HFFc6 (cell line): ENCODE data around the gene CYP4V2. TPM values are rescaled to one million over a fixed set of nuclear protein-coding genes. Genes with fewer than 3 reads are reported as not detected.

Experiments used
- DNase-seq: peaks from one replicate; pipeline ENCODE4 v3.0.0-alpha.2; 2018
- H3K27ac Mint-ChIP-seq: 2 replicates; pipeline ENCODE4 v1.8.0; 2020; ENCODE audit warnings: mild to moderate bottlenecking, mixed read lengths
- H3K27me3 Mint-ChIP-seq: 2 replicates; pipeline ENCODE4 v1.8.0; 2021; ENCODE audit warnings: mild to moderate bottlenecking, moderate library complexity, mixed read lengths; ENCODE audit not compliant: insufficient read depth
- H3K36me3 Mint-ChIP-seq: 2 replicates; pipeline ENCODE4 v1.8.0; 2021; ENCODE audit warnings: low read depth, mixed read lengths
- H3K4me1 Mint-ChIP-seq: 2 replicates; pipeline ENCODE4 v1.8.0; 2020; ENCODE audit warnings: low read depth, mixed read lengths
- H3K4me3 Mint-ChIP-seq: 2 replicates; pipeline ENCODE4 v1.8.0; 2020; ENCODE audit warnings: mild to moderate bottlenecking, moderate library complexity, mixed read lengths
- H3K9me3 Mint-ChIP-seq: 2 replicates; pipeline ENCODE4 v1.8.0; 2020; ENCODE audit warnings: mild to moderate bottlenecking, mixed read lengths
- total RNA-seq, 6 experiments: library from RNA; stranded (reverse); fragmentation: NEBNext Ultra II Directional; extraction: Animal tissue kit (Norgen Biotek cat#: 25700); gene quantifications; 2 replicates in 1 of 6; 3 replicates in 5 of 6; pipeline ENCODE4 v1.2.3, GENCODE V29; 2021
- TF ChIP-seq, protein P1 (sequence below): fragments of 200-600 bp; sonication (generic); IDR thresholded peaks from 2 replicates; pipeline ENCODE4 v1.5.0; 2021; ENCODE audit warnings: antibody characterized with exemption, mild to moderate bottlenecking

The CYP4V2 gene
- total RNA-seq, 6 experiments from 2014 or later: 4.8 to 8.4 (median 6.1) TPM

DNA sequence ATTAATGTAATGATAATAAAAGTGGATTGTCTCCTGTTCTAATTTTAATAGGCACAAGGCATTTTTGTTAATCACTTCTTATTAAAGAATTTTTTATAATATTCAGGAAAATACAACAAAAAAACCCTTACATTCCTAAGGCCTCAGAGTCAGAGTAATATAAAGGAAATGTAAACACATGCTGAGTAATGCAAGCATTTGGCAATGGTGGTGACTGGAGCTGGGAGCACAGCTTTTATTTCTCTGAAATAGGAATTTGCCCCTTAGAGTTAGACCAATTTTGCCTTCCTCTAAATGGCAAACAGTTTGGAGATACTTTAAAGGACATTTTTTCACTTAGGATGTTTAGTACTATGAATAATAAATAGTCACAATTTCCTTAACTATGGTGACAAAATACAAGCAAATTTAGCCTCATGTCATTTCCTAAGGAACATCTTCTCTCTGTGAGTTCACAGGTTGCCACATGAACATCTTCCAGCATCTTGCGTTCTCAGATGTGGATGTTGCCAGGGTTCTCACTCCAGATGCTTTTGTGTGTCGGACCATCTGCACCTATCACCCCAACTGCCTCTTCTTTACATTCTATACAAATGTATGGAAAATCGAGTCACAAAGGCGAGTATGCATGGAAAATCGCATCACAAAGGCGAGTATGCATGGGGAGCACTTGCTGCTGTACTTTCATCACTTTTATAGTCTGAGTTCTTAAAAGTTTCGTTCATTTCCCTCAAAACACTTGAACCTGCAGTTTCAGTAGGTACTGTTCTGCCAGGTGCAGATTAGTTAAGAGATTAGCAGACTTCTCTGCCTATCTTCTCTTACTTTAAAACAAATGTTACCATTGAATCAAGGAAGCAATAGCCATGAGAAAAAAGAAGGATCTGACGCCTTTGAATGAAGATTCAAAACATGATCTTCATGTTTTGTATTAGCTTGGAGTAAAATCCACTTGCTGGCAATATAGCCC, 58.7 kb downstream of the CYP4V2 start:
- Mint-ChIP-seq H3K36me3 (no peaks in the 10 kb centered on the region), H3K9me3 (no peaks in the 10 kb centered on the region; the same call in 1 of the 2 replicates), H3K4me3 (no peak overlapping the region), H3K27me3 (peaks cover 8% of the 10 kb centered on the region), H3K27ac (no peak overlapping the region), H3K4me1 (peaks cover 6% of the 10 kb centered on the region; the same call in 1 of the 2 replicates)
- TF ChIP-seq, protein P1, sequence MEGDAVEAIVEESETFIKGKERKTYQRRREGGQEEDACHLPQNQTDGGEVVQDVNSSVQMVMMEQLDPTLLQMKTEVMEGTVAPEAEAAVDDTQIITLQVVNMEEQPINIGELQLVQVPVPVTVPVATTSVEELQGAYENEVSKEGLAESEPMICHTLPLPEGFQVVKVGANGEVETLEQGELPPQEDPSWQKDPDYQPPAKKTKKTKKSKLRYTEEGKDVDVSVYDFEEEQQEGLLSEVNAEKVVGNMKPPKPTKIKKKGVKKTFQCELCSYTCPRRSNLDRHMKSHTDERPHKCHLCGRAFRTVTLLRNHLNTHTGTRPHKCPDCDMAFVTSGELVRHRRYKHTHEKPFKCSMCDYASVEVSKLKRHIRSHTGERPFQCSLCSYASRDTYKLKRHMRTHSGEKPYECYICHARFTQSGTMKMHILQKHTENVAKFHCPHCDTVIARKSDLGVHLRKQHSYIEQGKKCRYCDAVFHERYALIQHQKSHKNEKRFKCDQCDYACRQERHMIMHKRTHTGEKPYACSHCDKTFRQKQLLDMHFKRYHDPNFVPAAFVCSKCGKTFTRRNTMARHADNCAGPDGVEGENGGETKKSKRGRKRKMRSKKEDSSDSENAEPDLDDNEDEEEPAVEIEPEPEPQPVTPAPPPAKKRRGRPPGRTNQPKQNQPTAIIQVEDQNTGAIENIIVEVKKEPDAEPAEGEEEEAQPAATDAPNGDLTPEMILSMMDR: no peak
- no peak for DNase-seq

DNA sequence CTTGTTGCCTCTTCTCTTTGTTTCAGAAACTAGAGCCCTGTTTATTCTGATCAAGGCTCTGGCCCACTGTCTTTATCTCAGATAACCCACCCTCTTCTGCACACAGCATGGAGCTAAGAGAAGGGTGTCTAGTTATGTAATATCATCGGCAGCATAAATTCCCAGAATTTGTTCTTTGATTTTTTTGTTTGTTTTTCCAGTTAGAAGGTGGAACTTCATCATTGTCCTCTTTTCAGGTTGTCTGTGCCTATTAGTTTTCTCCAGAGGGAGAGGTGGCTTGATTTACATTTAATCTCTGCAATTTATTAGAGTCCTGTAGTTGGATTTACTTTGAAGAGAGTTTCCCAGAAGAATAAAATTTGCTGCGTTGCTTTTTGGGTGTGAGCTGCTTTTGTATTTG, 59.4 kb downstream of the CYP4V2 start:
- TF ChIP-seq, protein P1: no peak
- H3K4me1 Mint-ChIP-seq: peaks cover 6% of the 10 kb centered on the region; the same call in 1 of the 2 replicates
- no peak overlapping the region for H3K27ac Mint-ChIP-seq
- H3K36me3 Mint-ChIP-seq: no peaks in the 10 kb centered on the region
- H3K27me3 Mint-ChIP-seq: peaks cover 8% of the 10 kb centered on the region
- no peak for DNase-seq
- H3K9me3 Mint-ChIP-seq: no peaks in the 10 kb centered on the region; the same call in 1 of the 2 replicates
- no peak overlapping the region for H3K4me3 Mint-ChIP-seq

DNA sequence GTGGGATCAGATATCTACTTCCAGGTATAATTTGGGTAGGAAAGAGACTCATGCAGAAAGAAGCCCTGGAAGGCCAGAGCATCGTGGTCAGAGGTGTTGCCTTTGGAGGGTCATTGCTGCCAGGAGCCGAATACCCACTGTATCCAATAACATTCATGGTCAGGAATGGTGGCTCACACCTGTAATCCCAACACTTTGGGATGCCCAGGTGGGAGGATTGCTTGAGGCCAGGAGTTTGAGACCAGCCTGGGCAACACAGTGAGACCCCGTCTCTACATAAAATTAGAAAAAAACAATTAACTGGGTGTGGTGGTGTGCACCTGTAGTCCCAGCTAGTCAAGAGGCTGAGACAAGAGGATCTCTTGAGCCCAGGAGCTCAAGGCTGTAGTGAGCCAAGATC, 63.8 kb downstream of the CYP4V2 start:
- Mint-ChIP-seq H3K27ac (no peak overlapping the region), H3K4me1 (peaks cover 3% of the 10 kb centered on the region; the same call in 1 of the 2 replicates)

GRCh38 chr4:186258216-186258811, 66.9 kb downstream of the CYP4V2 start:
- no peak overlapping the region for H3K27ac Mint-ChIP-seq
- no peak for DNase-seq
- no peaks in the 10 kb centered on the region for H3K9me3 Mint-ChIP-seq
- H3K36me3 Mint-ChIP-seq: no peaks in the 10 kb centered on the region
- peaks cover 8% of the 10 kb centered on the region for H3K27me3 Mint-ChIP-seq
- H3K4me1 Mint-ChIP-seq: no peaks in the 10 kb centered on the region
- H3K4me3 Mint-ChIP-seq: no peak overlapping the region
- TF ChIP-seq, protein P1: no peak

More for the DNA sequence above, 63.8 kb downstream of the CYP4V2 start:
- H3K36me3 Mint-ChIP-seq: no peaks in the 10 kb centered on the region
- no peaks in the 10 kb centered on the region; the same call in 1 of the 2 replicates for H3K9me3 Mint-ChIP-seq
- peaks cover 12% of the 10 kb centered on the region for H3K27me3 Mint-ChIP-seq
- no peak overlapping the region for H3K4me3 Mint-ChIP-seq
- TF ChIP-seq, protein P1: no peak
- DNase-seq: no peak

DNA sequence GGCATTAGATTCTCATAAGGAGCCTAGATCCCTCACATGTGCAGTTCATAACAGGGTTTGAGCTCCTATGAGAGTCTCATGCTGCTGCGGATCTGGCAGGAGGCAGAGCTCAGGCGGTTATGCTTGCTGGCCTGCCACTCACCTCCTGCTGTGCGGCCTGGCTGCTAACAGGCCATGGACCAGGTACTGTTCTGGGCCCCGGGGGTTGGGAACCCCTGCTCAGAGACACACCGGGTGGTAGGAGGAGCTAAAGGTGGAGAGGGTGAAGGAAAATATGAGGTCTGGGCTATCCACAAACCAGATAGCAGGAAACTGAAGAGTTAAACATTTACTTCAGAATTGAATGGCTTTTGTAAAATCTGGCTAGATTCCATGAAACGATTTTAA, 68.7 kb downstream of the CYP4V2 start:
- Mint-ChIP-seq H3K4me1 (no peaks in the 10 kb centered on the region), H3K36me3 (no peaks in the 10 kb centered on the region), H3K9me3 (no peaks in the 10 kb centered on the region), H3K4me3 (no peak overlapping the region), H3K27me3 (peaks cover 4% of the 10 kb centered on the region; the same call in 1 of the 2 replicates), H3K27ac (no peak overlapping the region)
- TF ChIP-seq, protein P1: no peak
- no peak for DNase-seq

Other genes starting within 250 kb of the CYP4V2 start
- under 1 TPM; 0.20 to 0.90 (median 0.45) TPM for gene TLR3, start 122.4 kb upstream of the CYP4V2 start, total RNA-seq
- gene FAM149A, start 86.9 kb upstream of the CYP4V2 start, total RNA-seq: not detected
- gene KLKB1, start 35.9 kb downstream of the CYP4V2 start, total RNA-seq: not detected
- not detected for gene F11, start 74.6 kb downstream of the CYP4V2 start, total RNA-seq